ENCODE results near the gene LYPD6B.

The LYPD6B gene

GRCh38 chr2:149080971-149081370 is 42.5 kb downstream of the LYPD6B start:
- DNase-seq: no peak

- no peak for DNase-seq
Observed at GRCh38 chr2:149082079-149082478, 43.6 kb downstream of the LYPD6B start.

- no peak for DNase-seq
Observed at GRCh38 chr2:149082735-149083134, 44.2 kb downstream of the LYPD6B start.

- DNase-seq: no peak
Observed at GRCh38 chr2:149084924-149085795, 46.7 kb downstream of the LYPD6B start.

GRCh38 chr2:149087751-149088150 is 49.3 kb downstream of the LYPD6B start:
- DNase-seq: no peak

- DNase-seq: no peak
Observed at GRCh38 chr2:149089068-149089467, 50.6 kb downstream of the LYPD6B start.

- no peak for DNase-seq
Observed at GRCh38 chr2:149090706-149091105, 52.2 kb downstream of the LYPD6B start.

- no peak for DNase-seq
Observed at GRCh38 chr2:149093579-149093978, 55.1 kb downstream of the LYPD6B start.

GRCh38 chr2:149094217-149095015 is 55.9 kb downstream of the LYPD6B start:
- no peak for DNase-seq

- no peak for DNase-seq
Observed at GRCh38 chr2:149098701-149099100, 60.2 kb downstream of the LYPD6B start.

GRCh38 chr2:149099298-149099697 is 60.8 kb downstream of the LYPD6B start:
- DNase-seq: no peak

GRCh38 chr2:149100739-149101699 is 62.5 kb downstream of the LYPD6B start:
- no peak for DNase-seq

GRCh38 chr2:149101818-149102217 is 63.3 kb downstream of the LYPD6B start:
- DNase-seq: no peak

GRCh38 chr2:149103081-149103620 is 64.7 kb downstream of the LYPD6B start:
- no peak for DNase-seq

- DNase-seq: no peak
Observed at GRCh38 chr2:149104221-149104620, 65.7 kb downstream of the LYPD6B start.

GRCh38 chr2:149112068-149112467 is 73.6 kb downstream of the LYPD6B start:
- no peak for DNase-seq

- DNase-seq: no peak
Observed at GRCh38 chr2:149112713-149113112, 74.2 kb downstream of the LYPD6B start.

GRCh38 chr2:149115781-149116180 is 77.3 kb downstream of the LYPD6B start:
- DNase-seq: no peak

GRCh38 chr2:149119368-149119767 is 80.9 kb downstream of the LYPD6B start:
- no peak for DNase-seq

GRCh38 chr2:149122516-149122915 is 84.0 kb downstream of the LYPD6B start:
- no peak for DNase-seq

GRCh38 chr2:149125031-149125725 is 86.7 kb downstream of the LYPD6B start:
- no peak for DNase-seq

- DNase-seq: no peak
Observed at GRCh38 chr2:149129433-149129832, 90.9 kb downstream of the LYPD6B start.

Data from GDM1 (cell line).